SK-N-SH treated with all-trans-retinoic acid at 6 μM for 48 hours (cell line): ENCODE measurements around the gene SFTPA2.
"Not testable (repeated sequence)": the region's sequence is repeated elsewhere in the genome, so short reads cannot be mapped to it uniquely, and the experiment has no call there.

ENCODE experiments used
- ATAC-seq: fragments of 200-7000 bp; cut with Tn5 transposase; 3 replicates; pipeline ENCODE4 v1.9.1; 2020; ENCODE audit warnings: mild to moderate bottlenecking, moderate library complexity
- ARNTL ChIP-seq: fragments of 450-650 bp; formaldehyde crosslinking; IDR thresholded peaks from 2 replicates; pipeline ENCODE4 v1.5.0; 2020; ENCODE audit warnings: low read depth, mild to moderate bottlenecking, moderate library complexity, borderline replicate concordance
- BACH2 ChIP-seq: fragments of 250-450 bp; sonication (Bioruptor Pico); IDR thresholded peaks from 2 replicates; pipeline ENCODE4 v1.9.0; 2021; ENCODE audit warnings: mild to moderate bottlenecking, borderline replicate concordance
- ESRRG ChIP-seq: fragments of 250-450 bp; sonication (Bioruptor Pico); IDR thresholded peaks from 2 replicates; pipeline ENCODE4 v1.6.1; 2021; ENCODE audit warnings: mild to moderate bottlenecking
- GLIS3 ChIP-seq: fragments of 250-450 bp; sonication (Bioruptor Pico); IDR thresholded peaks from 2 replicates; pipeline ENCODE4 v1.5.0; 2020; ENCODE audit warnings: mild to moderate bottlenecking, moderate library complexity
- ISL1 ChIP-seq: fragments of 250-450 bp; sonication (Bioruptor Pico); IDR thresholded peaks from 2 replicates; pipeline ENCODE4 v2.1.2; 2022; ENCODE audit warnings: mild to moderate bottlenecking, moderate library complexity
- OSR1 ChIP-seq: fragments of 250-450 bp; sonication (Bioruptor Pico); IDR thresholded peaks from 2 replicates; pipeline ENCODE4 v1.8.0; 2022; ENCODE audit warnings: moderate library complexity, mild to moderate bottlenecking, inconsistent platforms
- PPARA ChIP-seq: fragments of 250-450 bp; sonication (Bioruptor Pico); IDR thresholded peaks from 2 replicates; pipeline ENCODE4 v1.5.0; 2020; ENCODE audit warnings: mild to moderate bottlenecking, borderline replicate concordance
- RARB ChIP-seq: fragments of 250-450 bp; sonication (Bioruptor Pico); IDR thresholded peaks from 2 replicates; pipeline ENCODE4 v1.8.0; 2021; ENCODE audit warnings: mild to moderate bottlenecking, moderate library complexity
- SNAI2 ChIP-seq: fragments of 250-450 bp; sonication (Bioruptor Pico); IDR thresholded peaks from 2 replicates; pipeline ENCODE4 v1.5.0; 2020; ENCODE audit warnings: mild to moderate bottlenecking, moderate library complexity
- TCF4 ChIP-seq: fragments of 250-450 bp; sonication (Bioruptor Pico); IDR thresholded peaks from 2 replicates; pipeline ENCODE4 v1.8.0; 2021; ENCODE audit warnings: mild to moderate bottlenecking, moderate library complexity, borderline replicate concordance
- TOX ChIP-seq: fragments of 250-450 bp; sonication (Bioruptor Pico); IDR thresholded peaks from 2 replicates; pipeline ENCODE4 v1.8.0; 2021; ENCODE audit warnings: mild to moderate bottlenecking, moderate library complexity, borderline replicate concordance
- ZC3H10 ChIP-seq: fragments of 250-450 bp; sonication (Bioruptor Pico); IDR thresholded peaks from 2 replicates; pipeline ENCODE4 v1.5.1; 2021; ENCODE audit warnings: mild to moderate bottlenecking, moderate library complexity
- ZFP3 ChIP-seq: fragments of 250-450 bp; sonication (Bioruptor Pico); IDR thresholded peaks from 2 replicates; pipeline ENCODE4 v1.5.0; 2020; ENCODE audit warnings: mild to moderate bottlenecking, moderate library complexity
- ZFP30 ChIP-seq: fragments of 450-650 bp; formaldehyde crosslinking; IDR thresholded peaks from 2 replicates; pipeline ENCODE4 v1.5.0; 2022; ENCODE audit warnings: mild to moderate bottlenecking, moderate library complexity
- ZNF565 ChIP-seq: fragments of 450-650 bp; formaldehyde crosslinking; conservative IDR thresholded peaks from 2 replicates; pipeline ENCODE4 v1.5.0; 2020; ENCODE audit warnings: low read depth, mild to moderate bottlenecking, moderate library complexity
- ZNF70 ChIP-seq: fragments of 450-650 bp; formaldehyde crosslinking; IDR thresholded peaks from 2 replicates; pipeline ENCODE4 v1.5.0; 2020; ENCODE audit warnings: mild to moderate bottlenecking, moderate library complexity
- ZNF8 ChIP-seq: fragments of 450-650 bp; formaldehyde crosslinking; IDR thresholded peaks from 2 replicates; pipeline ENCODE4 v1.5.0; 2020; ENCODE audit warnings: mild to moderate bottlenecking, moderate library complexity
- TF ChIP-seq, protein P1 (sequence below): fragments of 250-450 bp; sonication (Bioruptor Pico); IDR thresholded peaks from 2 replicates; pipeline ENCODE4 v1.8.0; 2020; ENCODE audit warnings: mild to moderate bottlenecking, moderate library complexity, borderline replicate concordance
- TF ChIP-seq, protein P2 (sequence below): fragments of 250-450 bp; sonication (Bioruptor Pico); IDR thresholded peaks from 2 replicates; pipeline ENCODE4 v1.8.0; 2021; ENCODE audit warnings: low read depth, mild to moderate bottlenecking, moderate library complexity, borderline replicate concordance
- TF ChIP-seq, protein P3 (sequence below): fragments of 250-450 bp; sonication (Bioruptor Pico); IDR thresholded peaks from 2 replicates; pipeline ENCODE4 v1.5.1; 2021; ENCODE audit warnings: mild to moderate bottlenecking, moderate library complexity
- TF ChIP-seq, protein P4 (sequence below): fragments of 250-450 bp; sonication (Bioruptor Pico); IDR thresholded peaks from 2 replicates; pipeline ENCODE4 v1.5.0; 2020; ENCODE audit warnings: mild to moderate bottlenecking, moderate library complexity

The SFTPA2 gene

DNA sequence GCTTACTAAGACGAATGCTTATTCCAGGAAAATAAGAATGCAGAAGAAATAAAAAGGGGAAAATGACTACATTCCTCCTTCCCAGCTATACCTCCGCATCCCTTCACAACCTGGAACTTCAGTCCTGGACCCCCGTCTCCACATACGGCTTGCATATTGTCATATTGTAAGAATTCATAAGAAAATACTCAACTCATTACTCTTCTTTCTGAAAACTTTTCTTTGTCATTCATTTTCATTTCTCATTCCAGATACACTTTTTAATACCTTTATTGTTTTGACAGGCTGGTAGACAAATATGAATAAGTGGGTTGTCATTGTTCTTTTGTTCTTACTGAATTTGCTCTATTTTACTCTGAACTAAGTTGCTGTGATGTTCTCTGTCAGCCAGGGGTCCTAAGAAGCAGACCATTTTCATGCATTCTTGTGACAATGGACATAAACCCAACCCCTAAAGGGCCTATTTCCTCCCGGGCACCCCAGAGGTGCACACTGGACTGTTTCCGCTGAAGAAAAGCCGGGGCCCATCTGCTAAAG lies 23.3 kb upstream of the SFTPA2 start (continued):
- TF ChIP-seq, protein P1, sequence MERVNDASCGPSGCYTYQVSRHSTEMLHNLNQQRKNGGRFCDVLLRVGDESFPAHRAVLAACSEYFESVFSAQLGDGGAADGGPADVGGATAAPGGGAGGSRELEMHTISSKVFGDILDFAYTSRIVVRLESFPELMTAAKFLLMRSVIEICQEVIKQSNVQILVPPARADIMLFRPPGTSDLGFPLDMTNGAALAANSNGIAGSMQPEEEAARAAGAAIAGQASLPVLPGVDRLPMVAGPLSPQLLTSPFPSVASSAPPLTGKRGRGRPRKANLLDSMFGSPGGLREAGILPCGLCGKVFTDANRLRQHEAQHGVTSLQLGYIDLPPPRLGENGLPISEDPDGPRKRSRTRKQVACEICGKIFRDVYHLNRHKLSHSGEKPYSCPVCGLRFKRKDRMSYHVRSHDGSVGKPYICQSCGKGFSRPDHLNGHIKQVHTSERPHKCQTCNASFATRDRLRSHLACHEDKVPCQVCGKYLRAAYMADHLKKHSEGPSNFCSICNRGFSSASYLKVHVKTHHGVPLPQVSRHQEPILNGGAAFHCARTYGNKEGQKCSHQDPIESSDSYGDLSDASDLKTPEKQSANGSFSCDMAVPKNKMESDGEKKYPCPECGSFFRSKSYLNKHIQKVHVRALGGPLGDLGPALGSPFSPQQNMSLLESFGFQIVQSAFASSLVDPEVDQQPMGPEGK (CRISPR knock-in tag) = no peak
- no peak for TF ChIP-seq SNAI2 (CRISPR knock-in tag)
- TF ChIP-seq, all 23 proteins: peak for 0

DNA sequence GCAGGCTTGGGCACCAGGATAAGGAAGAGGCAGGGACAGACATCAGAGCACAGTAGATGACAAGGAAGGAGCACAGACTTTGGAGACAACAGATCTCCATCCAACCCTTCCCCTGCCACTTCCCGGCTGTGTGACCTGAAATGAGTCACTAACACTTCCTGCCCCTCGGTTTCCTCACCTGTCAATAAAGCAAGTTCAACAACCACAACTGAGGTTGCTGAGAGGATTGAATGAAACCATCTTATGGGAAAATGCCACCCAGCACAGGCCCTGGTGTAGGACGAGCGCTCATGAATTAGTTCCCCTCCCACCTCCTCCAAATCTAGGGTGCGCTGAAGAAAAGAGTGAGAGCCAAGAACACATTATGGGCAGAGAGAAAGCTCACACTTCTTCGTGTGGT lies 22.7 kb upstream of the SFTPA2 start:
- not testable (repeated sequence) for ATAC-seq

DNA sequence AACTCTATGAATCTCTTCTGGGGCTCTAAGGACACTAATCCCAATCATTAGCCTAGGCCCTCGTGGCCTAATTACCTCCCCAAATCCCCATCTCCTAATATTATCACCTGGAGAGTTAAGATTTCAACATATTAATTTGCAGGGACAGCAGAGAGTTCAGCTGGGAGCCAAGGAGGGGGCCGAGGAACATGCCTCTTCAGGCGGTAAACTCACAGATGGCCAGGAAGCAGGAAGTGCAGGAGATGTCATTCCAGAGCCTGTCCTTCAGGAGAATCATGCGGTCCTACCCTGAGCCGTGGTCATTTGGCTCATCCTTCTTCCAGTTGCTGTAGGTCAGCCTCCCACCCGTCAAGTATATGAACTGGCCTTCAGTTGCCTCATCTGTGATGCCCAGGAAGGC lies 21.9 kb upstream of the SFTPA2 start:
- no peak for ATAC-seq
- no peak for TF ChIP-seq ZNF565

DNA sequence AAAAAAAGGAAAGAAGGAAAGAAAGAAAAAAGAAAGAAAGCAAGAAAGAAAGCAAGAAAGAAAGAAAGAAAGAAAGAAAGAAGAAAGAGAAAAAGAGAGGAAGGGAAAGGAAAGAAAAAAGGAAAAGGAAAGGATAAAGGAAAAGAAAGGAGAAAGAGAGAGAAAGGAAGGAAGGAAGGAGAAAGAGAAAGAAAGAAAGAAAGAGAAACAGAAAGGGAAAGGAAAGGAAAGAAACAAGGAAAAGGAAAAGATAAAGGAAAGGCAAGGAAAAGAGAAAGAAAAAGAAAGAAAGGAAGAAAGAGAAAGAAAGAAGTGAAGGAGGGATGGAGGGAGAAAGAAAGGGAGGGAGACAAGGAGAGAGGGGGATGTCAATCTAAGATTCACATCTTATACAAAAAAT lies 20.8 kb upstream of the SFTPA2 start:
- ATAC-seq = no peak
- TF ChIP-seq TOX (no peak), ZFP30 (CRISPR knock-in tag) (no peak), BACH2 (CRISPR knock-in tag) (no peak), TCF4 (CRISPR knock-in tag) (no peak), ZNF70 (CRISPR knock-in tag) (no peak), GLIS3 (CRISPR knock-in tag) (no peak)
- TF ChIP-seq, protein P2, sequence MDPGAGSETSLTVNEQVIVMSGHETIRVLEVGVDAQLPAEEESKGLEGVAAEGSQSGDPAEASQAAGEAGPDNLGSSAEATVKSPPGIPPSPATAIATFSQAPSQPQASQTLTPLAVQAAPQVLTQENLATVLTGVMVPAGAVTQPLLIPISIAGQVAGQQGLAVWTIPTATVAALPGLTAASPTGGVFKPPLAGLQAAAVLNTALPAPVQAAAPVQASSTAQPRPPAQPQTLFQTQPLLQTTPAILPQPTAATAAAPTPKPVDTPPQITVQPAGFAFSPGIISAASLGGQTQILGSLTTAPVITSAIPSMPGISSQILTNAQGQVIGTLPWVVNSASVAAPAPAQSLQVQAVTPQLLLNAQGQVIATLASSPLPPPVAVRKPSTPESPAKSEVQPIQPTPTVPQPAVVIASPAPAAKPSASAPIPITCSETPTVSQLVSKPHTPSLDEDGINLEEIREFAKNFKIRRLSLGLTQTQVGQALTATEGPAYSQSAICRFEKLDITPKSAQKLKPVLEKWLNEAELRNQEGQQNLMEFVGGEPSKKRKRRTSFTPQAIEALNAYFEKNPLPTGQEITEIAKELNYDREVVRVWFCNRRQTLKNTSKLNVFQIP (CRISPR knock-in tag) = no peak

DNA sequence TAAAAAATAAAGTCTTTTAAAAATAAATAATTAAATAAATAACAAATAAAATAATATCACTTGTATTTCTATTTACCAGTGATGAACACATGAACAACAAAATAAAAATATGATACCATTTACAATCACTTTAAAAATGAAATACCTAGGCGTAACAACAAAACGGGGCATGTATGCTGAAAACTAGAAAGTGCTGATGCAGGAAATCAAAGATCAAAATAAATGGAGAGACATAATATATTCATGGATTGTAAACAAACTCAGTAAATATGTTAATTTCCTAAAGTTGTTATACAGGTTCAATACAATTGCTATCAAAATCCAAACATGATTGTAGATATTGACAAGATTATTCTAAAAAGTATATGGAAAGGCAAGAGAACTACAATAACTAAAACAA lies 19.2 kb upstream of the SFTPA2 start:
- ATAC-seq = no peak
- TF ChIP-seq ZNF8 (CRISPR knock-in tag) (no peak), GLIS3 (CRISPR knock-in tag) (no peak), ESRRG (CRISPR knock-in tag) (no peak), RARB (no peak), SNAI2 (CRISPR knock-in tag) (no peak), ZNF70 (CRISPR knock-in tag) (no peak), TOX (no peak), OSR1 (CRISPR knock-in tag) (no peak), ZC3H10 (CRISPR knock-in tag) (no peak), ISL1 (no peak)
- TF ChIP-seq, protein P3, sequence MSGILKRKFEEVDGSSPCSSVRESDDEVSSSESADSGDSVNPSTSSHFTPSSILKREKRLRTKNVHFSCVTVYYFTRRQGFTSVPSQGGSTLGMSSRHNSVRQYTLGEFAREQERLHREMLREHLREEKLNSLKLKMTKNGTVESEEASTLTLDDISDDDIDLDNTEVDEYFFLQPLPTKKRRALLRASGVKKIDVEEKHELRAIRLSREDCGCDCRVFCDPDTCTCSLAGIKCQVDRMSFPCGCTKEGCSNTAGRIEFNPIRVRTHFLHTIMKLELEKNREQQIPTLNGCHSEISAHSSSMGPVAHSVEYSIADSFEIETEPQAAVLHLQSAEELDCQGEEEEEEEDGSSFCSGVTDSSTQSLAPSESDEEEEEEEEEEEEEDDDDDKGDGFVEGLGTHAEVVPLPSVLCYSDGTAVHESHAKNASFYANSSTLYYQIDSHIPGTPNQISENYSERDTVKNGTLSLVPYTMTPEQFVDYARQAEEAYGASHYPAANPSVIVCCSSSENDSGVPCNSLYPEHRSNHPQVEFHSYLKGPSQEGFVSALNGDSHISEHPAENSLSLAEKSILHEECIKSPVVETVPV (CRISPR knock-in tag) = no peak

DNA sequence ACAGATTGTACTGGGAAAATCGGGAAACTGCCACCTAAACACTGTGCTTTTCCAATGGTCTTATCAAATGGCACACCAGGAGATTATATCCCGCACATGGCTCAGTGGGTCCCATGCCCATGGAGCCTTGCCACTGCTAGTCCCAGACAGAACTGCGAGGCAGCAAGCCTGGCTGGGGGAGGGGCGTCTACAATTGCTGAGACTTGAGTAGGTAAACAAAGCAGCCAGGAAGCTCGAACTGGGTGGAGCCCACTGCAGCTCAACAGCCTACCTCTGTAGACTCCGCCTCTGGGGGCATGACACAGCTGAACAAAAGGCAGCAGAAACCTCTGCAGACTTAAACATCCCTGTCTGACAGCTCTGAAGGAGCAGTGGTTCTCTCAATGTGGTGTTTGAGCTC lies 10.4 kb upstream of the SFTPA2 start:
- ATAC-seq = not testable (repeated sequence)

DNA sequence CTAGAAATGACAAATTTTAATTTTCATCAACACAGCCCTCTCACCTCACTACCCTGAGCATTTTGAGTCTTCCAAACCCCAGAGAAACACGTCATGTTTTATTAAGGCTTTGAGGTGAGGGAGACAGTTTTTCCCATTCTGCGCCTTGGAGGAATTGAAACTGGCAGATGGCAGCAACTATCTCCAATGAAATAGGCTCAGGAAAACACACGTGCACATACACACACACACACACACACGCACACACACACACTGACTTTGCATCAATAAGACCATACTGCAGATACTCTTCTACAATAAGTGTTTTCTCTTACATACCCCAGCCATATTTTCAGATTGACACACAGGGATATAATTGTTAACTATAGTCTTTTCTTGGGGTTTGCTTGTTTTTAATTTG lies 3.2 kb upstream of the SFTPA2 start:
- no peak for ATAC-seq
- TF ChIP-seq, protein P3 (CRISPR knock-in tag) = no peak
- TF ChIP-seq, protein P4, sequence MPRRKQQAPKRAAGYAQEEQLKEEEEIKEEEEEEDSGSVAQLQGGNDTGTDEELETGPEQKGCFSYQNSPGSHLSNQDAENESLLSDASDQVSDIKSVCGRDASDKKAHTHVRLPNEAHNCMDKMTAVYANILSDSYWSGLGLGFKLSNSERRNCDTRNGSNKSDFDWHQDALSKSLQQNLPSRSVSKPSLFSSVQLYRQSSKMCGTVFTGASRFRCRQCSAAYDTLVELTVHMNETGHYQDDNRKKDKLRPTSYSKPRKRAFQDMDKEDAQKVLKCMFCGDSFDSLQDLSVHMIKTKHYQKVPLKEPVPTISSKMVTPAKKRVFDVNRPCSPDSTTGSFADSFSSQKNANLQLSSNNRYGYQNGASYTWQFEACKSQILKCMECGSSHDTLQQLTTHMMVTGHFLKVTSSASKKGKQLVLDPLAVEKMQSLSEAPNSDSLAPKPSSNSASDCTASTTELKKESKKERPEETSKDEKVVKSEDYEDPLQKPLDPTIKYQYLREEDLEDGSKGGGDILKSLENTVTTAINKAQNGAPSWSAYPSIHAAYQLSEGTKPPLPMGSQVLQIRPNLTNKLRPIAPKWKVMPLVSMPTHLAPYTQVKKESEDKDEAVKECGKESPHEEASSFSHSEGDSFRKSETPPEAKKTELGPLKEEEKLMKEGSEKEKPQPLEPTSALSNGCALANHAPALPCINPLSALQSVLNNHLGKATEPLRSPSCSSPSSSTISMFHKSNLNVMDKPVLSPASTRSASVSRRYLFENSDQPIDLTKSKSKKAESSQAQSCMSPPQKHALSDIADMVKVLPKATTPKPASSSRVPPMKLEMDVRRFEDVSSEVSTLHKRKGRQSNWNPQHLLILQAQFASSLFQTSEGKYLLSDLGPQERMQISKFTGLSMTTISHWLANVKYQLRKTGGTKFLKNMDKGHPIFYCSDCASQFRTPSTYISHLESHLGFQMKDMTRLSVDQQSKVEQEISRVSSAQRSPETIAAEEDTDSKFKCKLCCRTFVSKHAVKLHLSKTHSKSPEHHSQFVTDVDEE (CRISPR knock-in tag) = no peak
- no peak for TF ChIP-seq ZFP30 (CRISPR knock-in tag)
- TF ChIP-seq RARB = no peak
- TF ChIP-seq PPARA (CRISPR knock-in tag) = no peak
- TF ChIP-seq ZNF70 (CRISPR knock-in tag) = no peak
- TF ChIP-seq, protein P2 (CRISPR knock-in tag) = no peak
- no peak for TF ChIP-seq ZNF565
- no peak for TF ChIP-seq ZNF8 (CRISPR knock-in tag)
- TF ChIP-seq TCF4 (CRISPR knock-in tag) = no peak
- TF ChIP-seq ISL1 = no peak
- TF ChIP-seq ARNTL = no peak
- TF ChIP-seq OSR1 (CRISPR knock-in tag) = no peak
- TF ChIP-seq ZFP3 (CRISPR knock-in tag) = no peak
